ENCODE data around the gene TACC2. TPM values are rescaled to one million over a fixed set of nuclear protein-coding genes. Genes with fewer than 3 reads are reported as not detected.

Gene TACC2
- total RNA-seq, 2 experiments from 2014 or later, result not detected

- no peak overlapping the region for H3K4me2 ChIP-seq (ENCODE audit: low read length)
- DNase-seq (ENCODE audit: low spot score), result no peak
- intact Hi-C loops (cut with micrococcal nuclease; ENCODE audit: unreplicated experiment), result no loop called here
- H3K9me3 ChIP-seq (ENCODE audit: low read length), result 0 out of 2 replicates have a peak, but pooled peaks cover 4% of the 10 kb centered on the region
- ChIA-PET POLR2A (no interaction called here), CTCF (ENCODE audit: unreplicated experiment) (no interaction called here)
- no peaks in the 10 kb centered on the region for H3K4me1 ChIP-seq (ENCODE audit: insufficient read depth, low read length, poor library complexity, severe bottlenecking)
- TF ChIP-seq CTCF (conservative IDR thresholded peaks at IDR 0.05; ENCODE audit: low read length), result no peak
- no peak for TF ChIP-seq EZH2phosphoT487 (IDR thresholded peaks at IDR 0.05; ENCODE audit: borderline replicate concordance, low read depth, low read length)
- no TSS peak for BruUV-seq (replicated peaks)
- H3K36me3 ChIP-seq (ENCODE audit: insufficient read depth, low read length), result no peaks in the 10 kb centered on the region
- H3K9me2 ChIP-seq (ENCODE audit: insufficient read depth, low read length), result no peaks in the 10 kb centered on the region
- no peaks in the 10 kb centered on the region for H4K20me1 ChIP-seq (ENCODE audit: insufficient read depth, low read length)
- no peak overlapping the region for H2AFZ ChIP-seq (ENCODE audit: low read length)
- no peak overlapping the region for H3K4me3 ChIP-seq (ENCODE audit: low read depth, low read length, poor library complexity, severe bottlenecking)
- no peak overlapping the region for H3K27ac ChIP-seq (ENCODE audit: low read depth, low read length, poor library complexity, severe bottlenecking)
- H3K79me2 ChIP-seq (ENCODE audit: insufficient read depth, low read depth, low read length), result no peaks in the 10 kb centered on the region
Measured at GRCh38 chr10:121998462-121998861, 9.5 kb downstream of the TACC2 start.

GRCh38 chr10:121999301-121999700, 10.3 kb downstream of the TACC2 start:
- no TSS peak for BruUV-seq (replicated peaks)
- CTCF ChIA-PET (ENCODE audit: unreplicated experiment), result no interaction called here
- intact Hi-C loops (cut with micrococcal nuclease; ENCODE audit: unreplicated experiment), result no loop called here
- no peak for TF ChIP-seq EZH2phosphoT487 (IDR thresholded peaks at IDR 0.05; ENCODE audit: borderline replicate concordance, low read depth, low read length)
- TF ChIP-seq CTCF (conservative IDR thresholded peaks at IDR 0.05; ENCODE audit: low read length), result no peak
- no peaks in the 10 kb centered on the region for H3K79me2 ChIP-seq (ENCODE audit: insufficient read depth, low read depth, low read length)
- 0 out of 2 replicates have a peak, but pooled peaks cover 4% of the 10 kb centered on the region for H3K9me3 ChIP-seq (ENCODE audit: low read length)
- DNase-seq (ENCODE audit: low spot score), result no peak
- no peak overlapping the region for H3K4me2 ChIP-seq (ENCODE audit: low read length)
- H3K27ac ChIP-seq (ENCODE audit: low read depth, low read length, poor library complexity, severe bottlenecking), result no peak overlapping the region
- no peaks in the 10 kb centered on the region for H3K36me3 ChIP-seq (ENCODE audit: insufficient read depth, low read length)
- no peaks in the 10 kb centered on the region for H3K4me1 ChIP-seq (ENCODE audit: insufficient read depth, low read length, poor library complexity, severe bottlenecking)
- POLR2A ChIA-PET, result interaction anchor here (0.7 kb wide), 1 partner anchor 1939 kb away, joined by 3 read pairs; no protein-coding TSS in a partner anchor
- no peak overlapping the region for H3K4me3 ChIP-seq (ENCODE audit: low read depth, low read length, poor library complexity, severe bottlenecking)
- no peaks in the 10 kb centered on the region for H4K20me1 ChIP-seq (ENCODE audit: insufficient read depth, low read length)
- no peaks in the 10 kb centered on the region for H3K9me2 ChIP-seq (ENCODE audit: insufficient read depth, low read length)
- H2AFZ ChIP-seq (ENCODE audit: low read length), result no peak overlapping the region

DNA sequence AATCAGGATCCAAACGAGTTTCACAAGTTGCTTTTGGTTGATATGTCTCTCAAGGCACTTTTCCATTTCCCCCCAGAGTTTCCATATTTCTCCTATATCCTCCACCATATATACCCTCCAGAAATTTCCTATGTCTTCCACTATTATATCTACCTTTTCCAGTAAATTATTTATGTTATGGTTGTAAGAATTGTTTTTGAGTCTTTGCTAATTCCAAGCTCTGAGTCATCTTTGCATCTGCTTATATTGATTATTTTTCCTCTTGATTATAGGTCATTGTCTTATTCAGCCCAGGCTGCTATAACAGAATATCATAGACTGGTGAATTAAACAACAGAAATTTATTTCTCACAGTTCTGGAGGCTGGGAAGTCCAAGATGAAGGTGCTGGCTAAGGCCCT, 12.7 kb downstream of the TACC2 start:
- DNase-seq (ENCODE audit: low spot score), result no peak
- no peak overlapping the region for H3K27ac ChIP-seq (ENCODE audit: low read depth, low read length, poor library complexity, severe bottlenecking)
- 0 out of 2 replicates have a peak, but pooled peaks cover 4% of the 10 kb centered on the region for H3K9me3 ChIP-seq (ENCODE audit: low read length)
- H3K79me2 ChIP-seq (ENCODE audit: insufficient read depth, low read depth, low read length), result no peaks in the 10 kb centered on the region
- no TSS peak for BruUV-seq (replicated peaks)
- no peak overlapping the region for H3K4me3 ChIP-seq (ENCODE audit: low read depth, low read length, poor library complexity, severe bottlenecking)
- intact Hi-C loops (cut with micrococcal nuclease; ENCODE audit: unreplicated experiment), result no loop called here
- no peak for TF ChIP-seq CTCF (conservative IDR thresholded peaks at IDR 0.05; ENCODE audit: low read length)
- TF ChIP-seq EZH2phosphoT487 (IDR thresholded peaks at IDR 0.05; ENCODE audit: borderline replicate concordance, low read depth, low read length), result no peak
- no peaks in the 10 kb centered on the region for H3K4me1 ChIP-seq (ENCODE audit: insufficient read depth, low read length, poor library complexity, severe bottlenecking)
- H3K9me2 ChIP-seq (ENCODE audit: insufficient read depth, low read length), result no peaks in the 10 kb centered on the region
- ChIA-PET POLR2A (no interaction called here), CTCF (ENCODE audit: unreplicated experiment) (no interaction called here)
- no peaks in the 10 kb centered on the region for H4K20me1 ChIP-seq (ENCODE audit: insufficient read depth, low read length)
- H3K36me3 ChIP-seq (ENCODE audit: insufficient read depth, low read length), result no peaks in the 10 kb centered on the region
- H2AFZ ChIP-seq (ENCODE audit: low read length), result no peak overlapping the region
- H3K4me2 ChIP-seq (ENCODE audit: low read length), result no peak overlapping the region

Measured in OCI-LY7 (cell line).